Endothelial cell of umbilical vein (primary cell): Measurements from ENCODE around the gene SYNGAP1. TPM values are rescaled to one million over a fixed set of nuclear protein-coding genes. Genes with fewer than 3 reads are reported as not detected.

Experiments used
- BruUV-seq: library from RNA; stranded (reverse); fragments of 400-500 nt; replicated peaks from 2 replicates; lab custom pipeline; 2021; lab: Mats Ljungman, UMichigan
- CTCF ChIA-PET: fragments of 300-600, 350-600 bp; sonication (Branson Sonifier 250); formaldehyde crosslinking; loops from one replicate; lab custom pipeline; 2021; ENCODE audit warnings: antibody characterized with exemption, inconsistent platforms; lab: Charles Lee
- POLR2A ChIA-PET: fragments of 300-600, 350-600 bp; sonication (Branson Sonifier 250); formaldehyde crosslinking; loops from one replicate; lab custom pipeline; 2021; ENCODE audit warnings: antibody characterized with exemption, inconsistent platforms; lab: Charles Lee
- DNase-seq: peaks from one replicate; pipeline ENCODE4 v3.0.0-alpha.2; 2011; ENCODE audit warnings: low read depth, low spot score
- FAIRE-seq: peaks from 2 replicates; lab custom pipeline; 2011; peaks lifted over from hg19 to GRCh38; lab: Jason Lieb, UNC
- H2AFZ ChIP-seq: 2 replicates; pipeline ENCODE4 v1.6.0; 2012; ENCODE audit warnings: low read depth, low read length, control low read depth, inconsistent platforms
- H3K27ac ChIP-seq: 2 replicates; pipeline ENCODE4 v1.5.1; 2011; ENCODE audit warnings: low read depth, mild to moderate bottlenecking, control low read depth, low read length, moderate library complexity; ENCODE audit not compliant: insufficient read depth
- H3K27me3 ChIP-seq, 2 experiments: 2 replicates each; pipeline versions ENCODE4 v1.6.0 to v1.6.1; 2011; ENCODE audit warnings: low read length in 2 of 2, mixed read lengths in 1 of 2; ENCODE audit not compliant: control insufficient read depth in 2 of 2, insufficient read depth in 2 of 2
- H3K36me3 ChIP-seq, 2 experiments: 2 replicates in 1 of 2; 3 replicates in 1 of 2; pipeline ENCODE4 v1.5.1; 2011; ENCODE audit warnings: low read length in 2 of 2, mild to moderate bottlenecking in 1 of 2, moderate library complexity in 1 of 2; ENCODE audit not compliant: control insufficient read depth in 2 of 2, insufficient read depth in 2 of 2; ENCODE audit errors: extremely low read depth in 1 of 2
- H3K4me1 ChIP-seq: 3 replicates; pipeline ENCODE4 v1.5.1; 2011; ENCODE audit warnings: mild to moderate bottlenecking, low read length; ENCODE audit not compliant: control insufficient read depth, insufficient read depth; ENCODE audit errors: extremely low read depth
- H3K4me2 ChIP-seq: 2 replicates; pipeline ENCODE4 v1.6.1; 2011; ENCODE audit warnings: low read length, control low read depth, mixed read lengths; ENCODE audit not compliant: insufficient read depth
- H3K4me3 ChIP-seq, 3 experiments: fragments of 200-600 bp in 1 of 3; sonication (generic), shearing (Covaris generic) in 1 of 3; replicated peaks in 1 of 3; 2 replicates each; pipeline ENCODE4 v1.5.1; 2011 to 2016; ENCODE audit warnings: control low read depth in 3 of 3, low read length in 3 of 3, mild to moderate bottlenecking in 2 of 3, inconsistent platforms in 1 of 3, low read depth in 1 of 3, moderate library complexity in 1 of 3; ENCODE audit not compliant: insufficient read depth in 1 of 3
- H3K79me2 ChIP-seq: 2 replicates; pipeline ENCODE4 v1.6.0; 2012; ENCODE audit warnings: low read length, inconsistent platforms; ENCODE audit not compliant: control insufficient read depth, insufficient read depth
- H3K9ac ChIP-seq: replicated peaks from 2 replicates; pipeline ENCODE3; 2011; ENCODE audit warnings: low read length, control low read depth; ENCODE audit not compliant: insufficient read depth; ENCODE audit errors: extremely low read depth
- H3K9me1 ChIP-seq: replicated peaks from 3 replicates; pipeline ENCODE4 v1.6.0; 2011; ENCODE audit warnings: mild to moderate bottlenecking, low read length; ENCODE audit not compliant: control insufficient read depth, insufficient read depth; ENCODE audit errors: extremely low read depth
- H3K9me3 ChIP-seq: replicated peaks from 2 replicates; pipeline ENCODE4 v1.5.1; 2012; ENCODE audit warnings: low read length, inconsistent platforms; ENCODE audit not compliant: control insufficient read depth, insufficient read depth
- H4K20me1 ChIP-seq: replicated peaks from 2 replicates; pipeline ENCODE3; 2011; ENCODE audit warnings: mild to moderate bottlenecking, low read length; ENCODE audit not compliant: control insufficient read depth, insufficient read depth; ENCODE audit errors: extremely low read depth
- EZH2 ChIP-seq: IDR thresholded peaks from 2 replicates; pipeline ENCODE4 v1.6.1; 2012; ENCODE audit warnings: borderline replicate concordance, low read depth, mild to moderate bottlenecking, moderate library complexity, low read length, inconsistent platforms; ENCODE audit not compliant: severe bottlenecking
- FOS ChIP-seq: IDR thresholded peaks from 2 replicates; pipeline ENCODE4 v1.6.1; 2011; ENCODE audit warnings: mild to moderate bottlenecking, low read length, moderate library complexity, borderline replicate concordance; ENCODE audit not compliant: insufficient read depth
- GATA2 ChIP-seq: IDR thresholded peaks from 2 replicates; pipeline ENCODE4 v1.7.0; 2011; ENCODE audit warnings: low read depth, mild to moderate bottlenecking, moderate library complexity, mixed read lengths, low read length; ENCODE audit not compliant: insufficient read length, insufficient read depth
- JUN ChIP-seq: IDR thresholded peaks from 2 replicates; pipeline ENCODE4 v1.6.1; 2011; ENCODE audit warnings: borderline replicate concordance, low read depth; ENCODE audit not compliant: insufficient read length, insufficient read depth
- MYC ChIP-seq: IDR thresholded peaks from one replicate; pipeline ENCODE4 v1.6.1; 2011; ENCODE audit warnings: mild to moderate bottlenecking, low read depth, low read length
- POLR2A ChIP-seq: IDR thresholded peaks from 2 replicates; pipeline ENCODE4 v1.6.1; 2012; ENCODE audit warnings: low read depth, mild to moderate bottlenecking, control low read depth, low read length
- POLR2AphosphoS5 ChIP-seq: IDR thresholded peaks from 2 replicates; pipeline ENCODE4 v1.6.1; 2012; ENCODE audit warnings: low read depth, mild to moderate bottlenecking, control low read depth, low read length, moderate library complexity; ENCODE audit not compliant: insufficient read depth
- dilution Hi-C: fragments of 300-500 bp; cut with MboI; formaldehyde crosslinking; loops from one replicate; pipeline ENCODE4 v1.15.0; 2019; ENCODE audit warnings: low sequenced_read_pairs; ENCODE audit not compliant: extremely low pct_ligation_motif_present
- intact Hi-C: fragments of 100-400 bp; cut with micrococcal nuclease; formaldehyde crosslinking; loops from one replicate; pipeline ENCODE4 v1.10.0; 2022
- polyA plus RNA-seq, 4 experiments: library from polyadenylated mRNA; depleted of rRNA in 3 of 4; stranded (reverse) in 3 of 4; unstranded in 1 of 4; fragments of >200 nt; gene quantifications; 2 replicates each; pipeline versions ENCODE4 v1.2.1 to v1.2.3, GENCODE V29; 2011 to 2012; ENCODE audit warnings: missing spikeins in 1 of 4
- total RNA-seq: library from RNA; stranded (reverse); gene quantifications from 2 replicates; pipeline ENCODE4 v1.2.3, GENCODE V29; 2021
- TF ChIP-seq, protein P1 (sequence below): IDR thresholded peaks from 2 replicates; pipeline ENCODE4 v1.6.1; 2011; ENCODE audit not compliant: insufficient read depth, insufficient read length
- TF ChIP-seq, protein P2 (sequence below), 2 donors: IDR thresholded peaks; 1 replicate in 1 of 2; 2 replicates in 1 of 2; pipeline ENCODE4 v1.5.1; 2011; ENCODE audit warnings: low read length in 2 of 2, mild to moderate bottlenecking in 2 of 2, moderate library complexity in 2 of 2, control low read depth in 1 of 2, inconsistent platforms in 1 of 2, low read depth in 1 of 2; ENCODE audit not compliant: insufficient read depth in 1 of 2; ENCODE audit errors: extremely low read depth in 1 of 2

The SYNGAP1 gene
- total and polyA plus RNA-seq, 2 donors (not counting 3 experiments of a cell fraction or from before 2014, with no cell fraction given) = 7.3 to 15.1 TPM

DNA sequence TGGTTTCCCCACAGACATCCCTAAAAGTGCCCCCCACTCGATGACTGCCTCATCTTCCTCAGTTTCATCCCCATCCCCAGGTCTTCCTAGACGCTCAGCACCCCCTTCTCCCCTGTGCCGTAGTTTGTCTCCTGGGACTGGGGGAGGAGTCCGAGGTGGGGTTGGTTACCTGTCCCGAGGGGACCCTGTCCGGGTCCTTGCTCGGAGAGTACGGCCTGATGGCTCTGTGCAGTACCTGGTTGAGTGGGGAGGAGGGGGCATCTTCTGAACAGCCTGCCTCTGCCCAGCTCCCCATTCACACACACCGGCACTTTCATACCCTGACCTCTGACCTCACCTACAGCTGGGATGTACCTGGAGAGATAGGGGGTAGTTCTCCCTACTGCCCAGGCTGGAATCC, 4.0 kb upstream of the SYNGAP1 start:
- TF ChIP-seq POLR2AphosphoS5 (no peak), POLR2A (no peak), EZH2 (no peak), JUN (no peak), MYC (no peak), GATA2 (no peak), FOS (no peak)
- TF ChIP-seq, protein P1, sequence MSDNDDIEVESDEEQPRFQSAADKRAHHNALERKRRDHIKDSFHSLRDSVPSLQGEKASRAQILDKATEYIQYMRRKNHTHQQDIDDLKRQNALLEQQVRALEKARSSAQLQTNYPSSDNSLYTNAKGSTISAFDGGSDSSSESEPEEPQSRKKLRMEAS = no peak
- TF ChIP-seq, protein P2, sequence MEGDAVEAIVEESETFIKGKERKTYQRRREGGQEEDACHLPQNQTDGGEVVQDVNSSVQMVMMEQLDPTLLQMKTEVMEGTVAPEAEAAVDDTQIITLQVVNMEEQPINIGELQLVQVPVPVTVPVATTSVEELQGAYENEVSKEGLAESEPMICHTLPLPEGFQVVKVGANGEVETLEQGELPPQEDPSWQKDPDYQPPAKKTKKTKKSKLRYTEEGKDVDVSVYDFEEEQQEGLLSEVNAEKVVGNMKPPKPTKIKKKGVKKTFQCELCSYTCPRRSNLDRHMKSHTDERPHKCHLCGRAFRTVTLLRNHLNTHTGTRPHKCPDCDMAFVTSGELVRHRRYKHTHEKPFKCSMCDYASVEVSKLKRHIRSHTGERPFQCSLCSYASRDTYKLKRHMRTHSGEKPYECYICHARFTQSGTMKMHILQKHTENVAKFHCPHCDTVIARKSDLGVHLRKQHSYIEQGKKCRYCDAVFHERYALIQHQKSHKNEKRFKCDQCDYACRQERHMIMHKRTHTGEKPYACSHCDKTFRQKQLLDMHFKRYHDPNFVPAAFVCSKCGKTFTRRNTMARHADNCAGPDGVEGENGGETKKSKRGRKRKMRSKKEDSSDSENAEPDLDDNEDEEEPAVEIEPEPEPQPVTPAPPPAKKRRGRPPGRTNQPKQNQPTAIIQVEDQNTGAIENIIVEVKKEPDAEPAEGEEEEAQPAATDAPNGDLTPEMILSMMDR (IDR thresholded peaks at IDR 0.05; ENCODE audit: extremely low read depth in 1 of 2, insufficient read depth in 1 of 2, low read depth in 1 of 2, low read length in 2 of 2) = no peak
- Histone ChIP-seq H2AFZ (no peak overlapping the region), H3K4me2 (no peak overlapping the region), H3K4me1 (peaks cover 25% of the 10 kb centered on the region), H3K4me3 (no peak overlapping the region), H3K36me3 (peaks cover 0 to 22% of the 10 kb centered on the region in 2 experiments), H4K20me1 (no peaks in the 10 kb centered on the region), H3K27me3 (no peaks in the 10 kb centered on the region), H3K9ac (no peak overlapping the region), H3K9me1 (no peaks in the 10 kb centered on the region), H3K79me2 (peaks cover 12% of the 10 kb centered on the region), H3K9me3 (no peaks in the 10 kb centered on the region), H3K27ac (no peak overlapping the region)
- no peak for FAIRE-seq
- BruUV-seq = no TSS peak
- POLR2A ChIA-PET = no interaction called here
- dilution Hi-C loops = no loop called here
- intact Hi-C loops = loop anchor here (10.0 kb wide), 1 partner anchor 441 kb away; no protein-coding TSS in a partner anchor
- CTCF ChIA-PET = interaction anchor here (0.5 to 4.7 kb wide), 2 partner anchors 10 to 37 kb away, joined by 3 to 14 read pairs; no protein-coding TSS in a partner anchor
- DNase-seq = no peak
